Spleen (tissue), 11 donors: Measurements from ENCODE around the gene HMGN1. TPM values are rescaled to one million over a fixed set of nuclear protein-coding genes. Genes with fewer than 3 reads are reported as not detected.

Experiments used
- DNase-seq: peaks from one replicate; pipeline ENCODE4 v3.0.0-alpha.2; 2020
- H3K27ac ChIP-seq, 8 donors: fragments of 200-600 bp; sonication (generic) in 7 of 8; 1 replicate in 4 of 8; 2 replicates in 4 of 8; pipeline versions ENCODE4 v1.5.0 to v1.8.0; 2016 to 2021; ENCODE audit warnings: inconsistent platforms in 4 of 8, mild to moderate bottlenecking in 4 of 8, moderate library complexity in 1 of 8
- H3K27me3 ChIP-seq, 7 donors: fragments of 200-600 bp; sonication (generic) in 6 of 7; replicated peaks in 1 of 7; 1 replicate in 4 of 7; 2 replicates in 3 of 7; pipeline versions ENCODE4 v1.5.0 to v1.8.0; 2016 to 2021; ENCODE audit warnings: inconsistent platforms in 3 of 7, mild to moderate bottlenecking in 1 of 7
- H3K36me3 ChIP-seq, 6 donors: fragments of 200-600 bp; sonication (generic) in 5 of 6; 1 replicate in 4 of 6; 2 replicates in 2 of 6; pipeline versions ENCODE4 v1.5.0 to v1.8.0; 2016 to 2021; ENCODE audit warnings: inconsistent platforms in 2 of 6
- H3K4me1 ChIP-seq, 6 donors: fragments of 200-600 bp; sonication (generic) in 5 of 6; 1 replicate in 3 of 6; 2 replicates in 3 of 6; pipeline versions ENCODE4 v1.5.0 to v1.8.0; 2016 to 2021; ENCODE audit warnings: inconsistent platforms in 3 of 6
- H3K4me3 ChIP-seq, 8 donors: fragments of 200-600 bp; sonication (generic) in 7 of 8; 1 replicate in 4 of 8; 2 replicates in 4 of 8; pipeline versions ENCODE4 v1.5.0 to v1.8.0; 2016 to 2021; ENCODE audit warnings: inconsistent platforms in 4 of 8, mild to moderate bottlenecking in 4 of 8, moderate library complexity in 2 of 8
- H3K9me3 ChIP-seq, 8 donors: fragments of 200-600 bp; sonication (generic) in 7 of 8; 1 replicate in 4 of 8; 2 replicates in 4 of 8; pipeline versions ENCODE4 v1.5.0 to v1.8.0; 2016 to 2021; ENCODE audit warnings: inconsistent platforms in 4 of 8
- CTCF ChIP-seq, 11 experiments: fragments of 200-600 bp in 7 of 11; fragments of 450-650 bp in 4 of 11; sonication (generic) in 4 of 11; IDR thresholded peaks in 8 of 11; conservative IDR thresholded peaks in 3 of 11; 1 replicate in 7 of 11; 2 replicates in 4 of 11; pipeline versions ENCODE4 v1.4.0 to v1.8.0; 2016 to 2021; ENCODE audit warnings: antibody characterized with exemption in 11 of 11, inconsistent platforms in 4 of 11, mild to moderate bottlenecking in 1 of 11
- POLR2A ChIP-seq, 3 donors: fragments of 450-650 bp; IDR thresholded peaks; one replicate each; pipeline ENCODE4 v1.5.1; 2017; ENCODE audit warnings: antibody characterized with exemption in 3 of 3, mild to moderate bottlenecking in 1 of 3
- POLR2AphosphoS5 ChIP-seq, 3 donors: sonication (generic); formaldehyde crosslinking; IDR thresholded peaks; one replicate each; pipeline ENCODE4 v1.5.1; 2017; ENCODE audit warnings: antibody characterized with exemption in 3 of 3
- WGBS, 5 donors: extraction: QIAGEN DNeasy Blood & Tissue Kit in 3 of 5; methylation state at CpG; one replicate each; pipeline versions ENCODE4 v1.1.5 to v1.1.7; 2013 to 2018; 5-methylcytosine and 5-hydroxymethylcytosine counted together
- intact Hi-C: fragments of 100-400 bp; cut with DNase I; formaldehyde crosslinking; loops from one replicate; pipeline ENCODE4 v1.15.0; 2023; ENCODE audit warnings: low total_unique reads
- polyA plus RNA-seq, 3 donors: library from polyadenylated mRNA; stranded (reverse); fragments of 200-250 nt; gene quantifications; one replicate each; pipeline ENCODE4 v1.2.1, GENCODE V29; 2013
- small RNA-seq, 4 donors: library from RNA; depleted of rRNA; stranded (forward); fragments of <200 nt; gene quantifications; one replicate each; pipeline ENCODE3, GENCODE V24; 2016
- total RNA-seq, 7 donors: library from RNA; depleted of rRNA in 3 of 7; stranded (reverse); fragments of >200 nt in 3 of 7; fragmentation: NEBNext Ultra II Directional in 4 of 7; extraction: Animal tissue kit (Norgen Biotek cat#: 25700) in 4 of 7; gene quantifications; one replicate each; pipeline versions ENCODE4 v1.1.0 to v1.2.1, GENCODE V29; 2016 to 2021
- donor health status: healthy with polysubstance abuse.
- donor health status: DM: no; HTN: no; CAD: no; lungs with moderate emphysema.
- donor health status: DM: no; HTN: no; CAD: no.
- donor health status: Bipolar disorder and iron deficiency.
- donor health status: healthy.
- donor health status: DM: no; HTN: no; CAD: no.
- donor health status: DM: yes; HTN: yes; CAD: no.

HMGN1 gene
- total and polyA plus RNA-seq, 10 donors, result 101 to 276 (median 172) TPM

DNA sequence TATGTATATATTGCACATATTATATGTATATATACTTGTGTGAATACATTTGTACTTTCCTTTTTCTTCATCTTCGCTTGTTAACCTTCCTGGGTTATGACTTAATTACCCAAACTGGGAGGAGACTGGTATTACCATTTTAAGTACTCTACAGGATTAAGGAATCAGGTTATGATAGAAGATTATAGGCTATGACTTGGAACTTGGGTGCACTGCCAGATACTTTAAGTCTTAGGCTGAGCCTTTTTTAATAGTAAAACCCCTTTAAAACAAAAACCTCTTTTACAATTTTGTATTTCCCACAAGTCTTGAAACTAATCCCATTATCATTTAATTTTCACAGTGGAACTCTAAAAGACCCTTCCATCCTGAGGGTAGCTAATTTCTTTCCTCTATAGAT is 41.4 kb downstream of the HMGN1 start:
- no peaks in the 10 kb centered on the region for H3K9me3 ChIP-seq
- no peak overlapping the region for H3K4me3 ChIP-seq
- DNase-seq, result no peak
- H3K36me3 ChIP-seq, result peaks cover 0 to 85% (median 29%) of the 10 kb centered on the region in 6 donors
- TF ChIP-seq CTCF (IDR thresholded peaks at IDR 0.05 in 8 of 11, conservative IDR thresholded peaks at IDR 0.05 in 3 of 11), result no peak
- TF ChIP-seq POLR2AphosphoS5 (IDR thresholded peaks at IDR 0.05), result no peak
- TF ChIP-seq POLR2A (IDR thresholded peaks at IDR 0.05), result no peak
- H3K4me1 ChIP-seq, result peaks cover 11 to 58% (median 26%) of the 10 kb centered on the region in 6 donors
- WGBS, 5 donors, result 88 to 96% (median 94%) methylated on average over 1 of the region's 1 CpG
- intact Hi-C loops, result no loop called here
- no peaks in the 10 kb centered on the region for H3K27me3 ChIP-seq
- no peak overlapping the region for H3K27ac ChIP-seq

DNA sequence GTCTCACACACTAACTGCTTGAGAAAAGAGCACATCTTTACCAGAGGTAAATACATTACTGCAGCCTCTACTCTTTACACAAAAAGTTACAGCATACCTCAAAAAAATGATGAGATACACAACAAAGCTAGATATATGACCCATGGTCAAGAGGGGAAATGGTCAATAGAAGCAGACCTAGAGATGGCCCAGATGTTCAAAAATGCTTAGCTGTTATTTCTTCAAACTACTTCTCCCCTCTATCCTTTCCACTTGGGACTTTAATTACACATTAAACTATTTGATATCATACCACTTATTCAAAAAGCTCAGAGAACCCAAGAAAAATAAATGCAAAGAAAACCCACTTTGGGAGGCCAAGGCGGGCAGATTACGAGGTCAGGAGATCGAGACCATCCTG is 48.3 kb downstream of the HMGN1 start:
- Histone ChIP-seq H3K4me1 (peaks cover 0 to 18% (median 0%) of the 10 kb centered on the region in 6 donors), H3K36me3 (peaks cover 2 to 100% (median 48%) of the 10 kb centered on the region in 6 donors), H3K9me3 (peaks cover 0 to 16% (median 13%) of the 10 kb centered on the region in 8 donors), H3K27me3 (no peaks in the 10 kb centered on the region), H3K27ac (no peak overlapping the region), H3K4me3 (no peak overlapping the region)
- intact Hi-C loops, result no loop called here
- DNase-seq, result no peak
- 96 to 100% (median 97%) methylated on average over 3 of the region's 3 CpGs for WGBS, 5 donors
- TF ChIP-seq POLR2A (IDR thresholded peaks at IDR 0.05), result no peak
- TF ChIP-seq CTCF (IDR thresholded peaks at IDR 0.05 in 8 of 11, conservative IDR thresholded peaks at IDR 0.05 in 3 of 11), result no peak
- TF ChIP-seq POLR2AphosphoS5 (IDR thresholded peaks at IDR 0.05), result no peak

- Histone ChIP-seq H3K27me3 (no peaks in the 10 kb centered on the region), H3K9me3 (peaks cover 0 to 16% (median 13%) of the 10 kb centered on the region in 8 donors), H3K27ac (no peak overlapping the region), H3K4me3 (no peak overlapping the region), H3K36me3 (peaks cover 2 to 100% (median 68%) of the 10 kb centered on the region in 6 donors), H3K4me1 (peaks cover 0 to 15% (median 0%) of the 10 kb centered on the region in 6 donors)
- TF ChIP-seq CTCF (IDR thresholded peaks at IDR 0.05 in 8 of 11, conservative IDR thresholded peaks at IDR 0.05 in 3 of 11) (no peak), POLR2A (IDR thresholded peaks at IDR 0.05) (no peak), POLR2AphosphoS5 (IDR thresholded peaks at IDR 0.05) (no peak)
- 92 to 96% (median 94%) methylated on average over 2 of the region's 2 CpGs for WGBS, 5 donors
- DNase-seq, result no peak
- intact Hi-C loops, result no loop called here
Measured at GRCh38 chr21:39296891-39297290, 52.0 kb downstream of the HMGN1 start.

Small RNA genes lying within 50 kb of the gene (small RNA-seq; reads per million reads assigned to genes)
- gene RF00019, result 0 reads per million in 4 donors

Other genes with a start within 250 kb of the HMGN1 start
- gene PSMG1, start 165.6 kb downstream of the HMGN1 start, total RNA-seq, result 10 to 100 TPM; 12.3 to 25.3 (median 17.0) TPM
- 10 to 100 TPM; 32.3 to 39.9 (median 39.3) TPM for gene PSMG1, start 165.6 kb downstream of the HMGN1 start, polyA plus RNA-seq
- gene BRWD1, start 35.5 kb downstream of the HMGN1 start, total RNA-seq, result 10 to 100 TPM; 46.5 to 98.0 (median 60.5) TPM
- gene BRWD1, start 35.5 kb downstream of the HMGN1 start, polyA plus RNA-seq, result 10 to 100 TPM in 1 of 3 donors, 1 to 10 TPM in 2; 7.2 to 10.7 (median 9.1) TPM
- 1 to 10 TPM in 1 of 7 donors, under 1 TPM in 5, not detected in 1; 0.40 to 1.3 (median 0.71) TPM for gene LCA5L, start 96.7 kb upstream of the HMGN1 start, total RNA-seq
- gene LCA5L, start 96.7 kb upstream of the HMGN1 start, polyA plus RNA-seq, result under 1 TPM; 0.26 to 0.38 (median 0.26) TPM
- 1 to 10 TPM in 5 of 7 donors, under 1 TPM in 2; 0.69 to 2.6 (median 1.3) TPM for gene SH3BGR, start 102.9 kb upstream of the HMGN1 start, total RNA-seq
- 1 to 10 TPM; 2.7 to 3.7 (median 3.7) TPM for gene SH3BGR, start 102.9 kb upstream of the HMGN1 start, polyA plus RNA-seq